IMR-90 (cell line): ENCODE measurements around the gene COL4A3. TPM values are rescaled to one million over a fixed set of nuclear protein-coding genes. Genes with fewer than 3 reads are reported as not detected.

Source experiments
- ATAC-seq: fragments of 200-7000 bp; cut with Tn5 transposase; 2 replicates; pipeline ENCODE4 v1.9.1; 2020; ENCODE audit warnings: low read depth, mild to moderate bottlenecking, moderate library complexity
- BruUV-seq: library from RNA; stranded (reverse); fragments of 400-500 nt; replicated peaks from 2 replicates; lab custom pipeline; 2021; lab: Mats Ljungman, UMichigan
- CTCF ChIA-PET: fragments of 300-600 bp; formaldehyde crosslinking; extraction: SDS; loops from one replicate; lab custom pipeline; 2021; ENCODE audit warnings: antibody characterized with exemption; lab: Yijun Ruan, JAX
- POLR2A ChIA-PET: fragments of 300-600 bp; sonication (Branson Sonifier 250); formaldehyde crosslinking; loops from one replicate; lab custom pipeline; 2022; ENCODE audit warnings: antibody characterized with exemption; ENCODE audit not compliant: unreplicated experiment; lab: Charles Lee
- DNase-seq: peaks from one replicate; pipeline ENCODE4 v3.0.0; 2013
- H2AFZ ChIP-seq: replicated peaks from 2 replicates; pipeline ENCODE3; 2013; ENCODE audit warnings: low read length, mild to moderate bottlenecking; ENCODE audit not compliant: poor library complexity
- H2AK5ac ChIP-seq: 2 replicates; pipeline ENCODE4 v1.6.1; 2013; ENCODE audit warnings: low read depth, low read length, inconsistent platforms
- H2AK9ac ChIP-seq: replicated peaks from 2 replicates; pipeline ENCODE3; 2013; ENCODE audit warnings: mild to moderate bottlenecking, low read depth, low read length, moderate library complexity; ENCODE audit not compliant: poor library complexity
- H2BK120ac ChIP-seq: 2 replicates; pipeline ENCODE4 v1.6.1; 2013; ENCODE audit warnings: low read depth, low read length, inconsistent platforms
- H2BK15ac ChIP-seq: 3 replicates; pipeline ENCODE4 v1.6.1; 2013; ENCODE audit warnings: low read depth, low read length, inconsistent platforms
- H2BK20ac ChIP-seq: 2 replicates; pipeline ENCODE4 v1.6.1; 2013; ENCODE audit warnings: low read depth, mild to moderate bottlenecking, inconsistent platforms, low read length, moderate library complexity
- H2BK5ac ChIP-seq: 2 replicates; pipeline ENCODE4 v1.6.1; 2013; ENCODE audit warnings: mild to moderate bottlenecking, low read depth, low read length, inconsistent platforms; ENCODE audit not compliant: poor library complexity, severe bottlenecking
- H3K14ac ChIP-seq: replicated peaks from 2 replicates; pipeline ENCODE4 v1.6.1; 2013; ENCODE audit warnings: low read depth, low read length, inconsistent platforms
- H3K18ac ChIP-seq: 2 replicates; pipeline ENCODE4 v1.6.1; 2013; ENCODE audit warnings: low read depth, low read length, control low read depth
- H3K23ac ChIP-seq: 2 replicates; pipeline ENCODE4 v1.6.1; 2013; ENCODE audit warnings: low read depth, low read length, inconsistent platforms
- H3K27ac ChIP-seq: 2 replicates; pipeline ENCODE4 v1.5.1; 2013; ENCODE audit warnings: mild to moderate bottlenecking, control low read depth, low read length; ENCODE audit not compliant: insufficient read depth
- H3K27me3 ChIP-seq: 2 replicates; pipeline ENCODE4 v1.6.1; 2013; ENCODE audit warnings: low read length; ENCODE audit not compliant: control insufficient read depth, insufficient read depth
- H3K36me3 ChIP-seq: 2 replicates; pipeline ENCODE4 v1.6.1; 2013; ENCODE audit warnings: low read length, mixed read lengths; ENCODE audit not compliant: control insufficient read depth, insufficient read depth
- H3K4ac ChIP-seq: 2 replicates; pipeline ENCODE4 v1.6.1; 2013; ENCODE audit warnings: low read depth, low read length, inconsistent platforms
- H3K4me1 ChIP-seq: 2 replicates; pipeline ENCODE4 v1.6.1; 2013; ENCODE audit warnings: low read length, mixed read lengths; ENCODE audit not compliant: control insufficient read depth, insufficient read depth
- H3K4me2 ChIP-seq: 2 replicates; pipeline ENCODE4 v1.6.1; 2013; ENCODE audit warnings: low read depth, mild to moderate bottlenecking, control low read depth, low read length, moderate library complexity
- H3K4me3 ChIP-seq: 2 replicates; pipeline ENCODE4 v1.5.1; 2013; ENCODE audit warnings: low read depth, mild to moderate bottlenecking, control low read depth, low read length, moderate library complexity; ENCODE audit not compliant: insufficient read depth
- H3K56ac ChIP-seq: 2 replicates; pipeline ENCODE4 v1.6.1; 2013; ENCODE audit warnings: low read length, inconsistent platforms; ENCODE audit not compliant: insufficient read depth; ENCODE audit errors: extremely low read depth
- H3K79me1 ChIP-seq, 2 experiments: 2 replicates each; pipeline ENCODE4 v1.6.1; 2013; ENCODE audit warnings: low read length in 2 of 2, inconsistent platforms in 1 of 2, low read depth in 1 of 2
- H3K9ac ChIP-seq: 2 replicates; pipeline ENCODE4 v1.6.1; 2013; ENCODE audit warnings: low read depth, low read length, control low read depth
- H3K9me1 ChIP-seq: 2 replicates; pipeline ENCODE4 v1.6.1; 2013; ENCODE audit warnings: low read length, inconsistent platforms; ENCODE audit not compliant: insufficient read depth
- H3K9me3 ChIP-seq: 2 replicates; pipeline ENCODE4 v1.6.1; 2013; ENCODE audit warnings: low read length; ENCODE audit not compliant: control insufficient read depth, insufficient read depth
- H4K20me1 ChIP-seq: 2 replicates; pipeline ENCODE4 v1.6.1; 2013; ENCODE audit warnings: low read length, inconsistent platforms; ENCODE audit not compliant: insufficient read depth
- H4K5ac ChIP-seq: 2 replicates; pipeline ENCODE4 v1.6.1; 2013; ENCODE audit warnings: mild to moderate bottlenecking, low read depth, low read length, control low read depth
- H4K8ac ChIP-seq, 2 experiments: 2 replicates each; pipeline ENCODE4 v1.6.1; 2013; ENCODE audit warnings: low read depth in 2 of 2, low read length in 2 of 2, control low read depth in 1 of 2, inconsistent platforms in 1 of 2
- H4K91ac ChIP-seq: 2 replicates; pipeline ENCODE4 v1.6.1; 2013; ENCODE audit warnings: low read depth, low read length, inconsistent platforms; ENCODE audit not compliant: insufficient read depth
- BHLHE40 ChIP-seq: fragments of 150-350 bp; IDR thresholded peaks from 2 replicates; pipeline ENCODE4 v1.6.1; 2016; ENCODE audit warnings: mild to moderate bottlenecking, low read depth, low read length
- FOS ChIP-seq: fragments of 150-350 bp; IDR thresholded peaks from 2 replicates; pipeline ENCODE4 v1.6.1; 2016; ENCODE audit warnings: low read depth, low read length
- MAFK ChIP-seq: IDR thresholded peaks from 2 replicates; pipeline ENCODE4 v1.6.1; 2012; ENCODE audit warnings: low read depth, low read length, improper control_type of control experiment
- MAZ ChIP-seq: IDR thresholded peaks from 2 replicates; pipeline ENCODE4 v1.6.1; 2012; ENCODE audit warnings: low read depth, mild to moderate bottlenecking, low read length, improper control_type of control experiment, moderate library complexity, borderline replicate concordance
- MXI1 ChIP-seq: IDR thresholded peaks from 2 replicates; pipeline ENCODE4 v1.6.1; 2012; ENCODE audit warnings: low read depth, mild to moderate bottlenecking, low read length, moderate library complexity, borderline replicate concordance
- POLR2A ChIP-seq: IDR thresholded peaks from 2 replicates; pipeline ENCODE4 v1.6.1; 2012; ENCODE audit warnings: mild to moderate bottlenecking, low read depth, low read length
- RAD21 ChIP-seq: IDR thresholded peaks from 2 replicates; pipeline ENCODE4 v1.6.1; 2012; ENCODE audit warnings: low read length, improper control_type of control experiment
- RCOR1 ChIP-seq: IDR thresholded peaks from 2 replicates; pipeline ENCODE4 v1.6.1; 2012; ENCODE audit warnings: mild to moderate bottlenecking, low read length, improper control_type of control experiment; ENCODE audit not compliant: insufficient replicate concordance
- USF2 ChIP-seq: fragments of 150-350 bp; IDR thresholded peaks from 2 replicates; pipeline ENCODE4 v1.6.1; 2017; ENCODE audit warnings: mild to moderate bottlenecking, antibody characterized with exemption, low read length, low read depth
- WGBS, 2 experiments: methylation state at CpG; one replicate each; pipeline versions ENCODE4 v1.1.5 to v1.1.7; 2013; ENCODE audit warnings: missing lambda C conversion rate in 2 of 2; ENCODE audit not compliant: insufficient read length in 1 of 2; ENCODE audit errors: extremely low coverage in 2 of 2; 5-methylcytosine and 5-hydroxymethylcytosine counted together
- dilution Hi-C: fragments of 300-500 bp; cut with HindIII; formaldehyde crosslinking; loops from one replicate; pipeline ENCODE4 v1.14.3; 2018; ENCODE audit warnings: low sequenced_read_pairs; ENCODE audit not compliant: unreplicated experiment
- in situ Hi-C: fragments of 300-500 bp; cut with MboI; formaldehyde crosslinking; loops from 3 replicates; pipeline ENCODE4 v1.14.3; 2019; ENCODE audit warnings: low sequenced_read_pairs, inconsistent platforms, mixed read lengths
- intact Hi-C: fragments of 100-400 bp; cut with micrococcal nuclease; formaldehyde crosslinking; loops from 2 replicates; pipeline ENCODE4 v1.10.0; 2022
- polyA plus RNA-seq, 3 experiments: library from polyadenylated mRNA; depleted of rRNA; stranded (reverse); fragments of >200 nt; gene quantifications; 2 replicates each; pipeline ENCODE4 v1.2.3, GENCODE V29; 2012; ENCODE audit warnings: low replicate concordance in 1 of 3
- total RNA-seq: library from RNA; depleted of rRNA; stranded (reverse); fragments of >200 nt; gene quantifications from 2 replicates; pipeline ENCODE4 v1.2.3, GENCODE V29; 2012

COL4A3 gene
- total and polyA plus RNA-seq, 2 of the 4 experiments (the other 2 are of a cell fraction) = not detected

- H2BK15ac ChIP-seq = peak within 1 kb of the TSS; percentile 53; the same call in 2 of the 3 replicates
- peak within 1 kb of the TSS; percentile 92 for H2AFZ ChIP-seq
- H3K4me3 ChIP-seq = peak within 1 kb of the TSS; percentile 86
- no peaks in the 10 kb centered on the region for H3K36me3 ChIP-seq
- CTCF ChIA-PET = interaction anchor here (0.6 to 0.9 kb wide), 3 partner anchors 21 to 123 kb away, joined by 3 to 5 read pairs (median 4); no protein-coding TSS in a partner anchor
- H3K9ac ChIP-seq = peak within 1 kb of the TSS; percentile 69
- H2AK5ac ChIP-seq = 0 out of 2 replicates have a peak within 1 kb of the TSS, but pooled peaks have one; percentile 21
- peaks cover 15 to 25% of the 10 kb centered on the region in 2 experiments for H3K79me1 ChIP-seq
- dilution Hi-C loops = no loop called here
- H3K9me1 ChIP-seq = no peaks in the 10 kb centered on the region
- DNase-seq = peak; percentile 91
- peak within 1 kb of the TSS; percentile 80 for H3K56ac ChIP-seq
- H2BK120ac ChIP-seq = peak within 1 kb of the TSS; percentile 26
- BruUV-seq = no TSS peak
- peak within 1 kb of the TSS; percentile 90 for H3K4me2 ChIP-seq
- in situ Hi-C loops = no loop called here
- H2AK9ac ChIP-seq = peak within 1 kb of the TSS; percentile 74
- H3K18ac ChIP-seq = peak within 1 kb of the TSS; percentile 50
- no peaks in the 10 kb centered on the region for H4K20me1 ChIP-seq
- no peaks in the 10 kb centered on the region for H3K9me3 ChIP-seq
- H3K14ac ChIP-seq = peak within 1 kb of the TSS; percentile 91
- peak; percentile 96 for ATAC-seq
- H3K27me3 ChIP-seq = no peaks in the 10 kb centered on the region
- intact Hi-C loops = loop anchor here (1.0 to 10.0 kb wide), 3 partner anchors 147 to 202 kb away; partner anchors contain the start of gene AGFG1
- peak within 1 kb of the TSS; percentile 71 for H2BK5ac ChIP-seq
- H2BK20ac ChIP-seq = no peak within 1 kb of the TSS
- H4K91ac ChIP-seq = peak within 1 kb of the TSS; percentile 52
- H3K27ac ChIP-seq = peak within 1 kb of the TSS; percentile 76
- POLR2A ChIA-PET = interaction anchor here (0.6 kb wide), 1 partner anchor 11 kb away, joined by 3 read pairs; no protein-coding TSS in a partner anchor
- 1% methylated on average over 18 of the region's 67 CpGs; no CpG with 5 or more reads in 1 of the 2 experiments for WGBS, 2 experiments
- H3K4ac ChIP-seq = peak within 1 kb of the TSS; percentile 83
- 0 out of 2 replicates have a peak, but pooled peaks cover 2% of the 10 kb centered on the region for H3K4me1 ChIP-seq
- peak within 1 kb of the TSS; percentile 95 to 99 for H4K8ac ChIP-seq
- H3K23ac ChIP-seq = peak within 1 kb of the TSS; percentile 70
- peak; percentile 98 for TF ChIP-seq USF2
- TF ChIP-seq RAD21 = no peak
- peak; percentile 33; the same call in 1 of the 2 replicates for TF ChIP-seq FOS
- no peak for TF ChIP-seq RCOR1
- peak; percentile 82 for TF ChIP-seq POLR2A
- TF ChIP-seq MAZ = peak; percentile 64; the same call in 1 of the 2 replicates
- TF ChIP-seq MXI1 = 0 out of 2 replicates have a peak, but pooled peaks have one; percentile 48
- TF ChIP-seq BHLHE40 = peak; percentile 84
- no peak for TF ChIP-seq MAFK
- H4K5ac ChIP-seq = peak within 1 kb of the TSS; percentile 92
Observed at GRCh38 chr2:227324995-227325838, 160.8 kb downstream of the COL4A3 start, which contains the start of gene MFF. Gene MFF (plus strand): TSS chr2:227325251. CDS start chr2:227330666, 5,415 bp downstream.
